ENCODE measurements around the gene RNF123. TPM values are rescaled to one million over a fixed set of nuclear protein-coding genes. Genes with fewer than 3 reads are reported as not detected.

Gene RNF123
- 7.8 TPM for polyA plus RNA-seq (2012; ENCODE audit: low read depth, missing spikeins)

DNA sequence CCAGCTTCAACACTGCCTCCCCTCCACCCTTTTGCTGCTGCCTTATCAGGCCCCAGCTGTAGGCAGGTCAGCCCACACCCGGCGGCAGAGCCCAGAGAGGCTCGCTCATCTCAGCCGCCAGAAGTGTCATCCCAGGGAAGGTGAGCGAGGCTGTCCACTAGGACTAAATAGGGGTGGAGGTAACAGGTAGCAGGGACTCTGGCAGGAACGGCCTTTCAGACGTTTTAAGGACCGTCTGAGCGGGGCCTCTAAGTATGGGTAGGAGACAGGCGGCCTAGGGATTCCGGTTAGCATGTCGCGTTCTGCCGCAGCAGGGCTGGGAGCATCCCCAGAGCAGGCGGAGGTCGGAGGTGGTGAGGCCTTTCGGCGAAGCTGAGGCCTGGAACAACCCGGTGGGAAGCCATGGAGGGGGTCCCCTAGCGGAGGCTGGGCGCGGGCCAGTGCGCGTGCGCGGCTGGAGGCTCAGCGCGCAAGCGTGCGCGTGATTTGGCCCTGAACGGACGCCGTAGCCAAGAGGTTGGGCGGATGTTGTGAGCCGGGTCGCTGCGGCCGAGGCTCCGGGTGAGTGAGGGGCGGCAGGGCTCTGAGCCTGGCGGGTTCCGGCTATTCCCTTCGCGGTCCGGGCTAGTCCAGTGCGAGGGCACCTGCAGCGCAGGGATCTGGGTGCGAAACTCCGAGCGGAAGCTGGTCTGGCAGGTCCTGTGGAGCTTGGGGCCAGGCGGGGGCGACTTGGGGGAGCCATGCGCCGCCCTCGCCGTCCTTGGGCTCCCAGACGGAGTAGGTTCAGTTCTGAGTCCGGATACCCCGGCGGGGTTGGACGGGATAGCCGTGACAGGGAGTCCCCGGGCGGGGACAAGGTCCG lies at the start of gene RNF123, which contains the start of gene MST1:
Gene RNF123, plus strand, starts transcription at position 512 of the 862 bp plus-strand sequence. CDS start 1,609 bp downstream, outside the sequence.
Gene MST1, minus strand, starts transcription at position 429 of the 862 bp plus-strand sequence. CDS start 783 bp downstream, outside the sequence.
- TF ChIP-seq PAX5 (IDR thresholded peaks at IDR 0.05; ENCODE audit: insufficient read depth, low read length, severe bottlenecking), result no peak
- TF ChIP-seq POU2F2 (IDR thresholded peaks at IDR 0.05; ENCODE audit: low read depth, low read length), result 0 out of 2 replicates have a peak, but pooled peaks have one; percentile 47
- no peak for TF ChIP-seq SPI1 (IDR thresholded peaks at IDR 0.05; ENCODE audit: low read depth, low read length)
- TF ChIP-seq POLR2A (IDR thresholded peaks at IDR 0.05; ENCODE audit: low read depth, low read length), result peak; percentile 63
- no peak for TF ChIP-seq POLR2AphosphoS5 (IDR thresholded peaks at IDR 0.05; ENCODE audit: low read depth, low read length)
- TF ChIP-seq TAF1 (IDR thresholded peaks at IDR 0.05; ENCODE audit: low read depth, low read length), result peak; percentile 66; the same call in 1 of the 2 replicates
- DNase-seq (ENCODE audit: insufficient read length, low spot score) (peak; percentile 98), FAIRE-seq (peak; percentile 78)

- no peak for DNase-seq (ENCODE audit: insufficient read length, low spot score)
- no peak for FAIRE-seq
- no peak for TF ChIP-seq POLR2A (IDR thresholded peaks at IDR 0.05; ENCODE audit: low read depth, low read length)
These were observed 48.1 kb upstream of the RNF123 start for GRCh38 chr3:49641292-49641691.

DNA sequence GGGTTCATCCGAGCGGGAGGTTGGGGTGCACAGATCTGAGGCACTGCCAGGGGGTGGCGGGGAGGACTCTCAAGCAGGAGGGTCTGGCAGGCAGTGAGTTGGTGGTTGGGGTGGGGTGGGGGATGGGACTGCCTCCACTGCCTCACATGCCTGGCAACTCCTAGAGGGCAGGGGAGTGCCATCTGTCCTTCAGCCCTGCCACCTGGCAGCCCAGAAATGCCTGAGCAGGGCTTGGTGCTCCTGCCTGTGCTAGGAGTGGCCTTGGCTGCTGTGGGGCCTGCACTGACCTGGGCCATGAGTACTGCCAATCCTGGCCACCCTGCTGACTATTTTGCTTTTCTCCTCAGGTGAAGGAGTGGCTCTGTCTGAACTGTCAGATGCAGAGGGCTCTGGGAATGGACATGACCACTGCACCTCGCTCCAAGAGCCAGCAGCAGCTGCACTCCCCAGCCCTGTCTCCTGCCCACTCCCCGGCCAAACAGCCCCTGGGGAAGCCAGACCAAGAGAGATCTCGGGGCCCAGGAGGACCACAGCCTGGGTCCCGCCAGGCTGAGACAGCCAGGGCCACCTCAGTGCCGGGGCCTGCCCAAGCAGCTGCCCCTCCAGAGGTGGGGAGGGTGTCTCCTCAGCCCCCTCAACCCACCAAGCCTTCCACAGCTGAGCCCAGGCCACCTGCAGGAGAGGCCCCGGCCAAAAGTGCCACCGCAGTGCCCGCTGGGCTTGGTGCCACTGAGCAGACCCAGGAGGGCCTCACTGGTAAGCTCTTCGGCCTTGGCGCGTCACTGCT lies 47.2 kb upstream of the RNF123 start:
- TF ChIP-seq POLR2A (IDR thresholded peaks at IDR 0.05; ENCODE audit: low read depth, low read length) (no peak), SPI1 (IDR thresholded peaks at IDR 0.05; ENCODE audit: low read depth, low read length) (no peak), TAF1 (IDR thresholded peaks at IDR 0.05; ENCODE audit: low read depth, low read length) (no peak), POLR2AphosphoS5 (IDR thresholded peaks at IDR 0.05; ENCODE audit: low read depth, low read length) (no peak), PAX5 (IDR thresholded peaks at IDR 0.05; ENCODE audit: insufficient read depth, low read length, severe bottlenecking) (no peak), POU2F2 (IDR thresholded peaks at IDR 0.05; ENCODE audit: low read depth, low read length) (no peak)
- no peak for FAIRE-seq
- no peak for DNase-seq (ENCODE audit: insufficient read length, low spot score)

DNA sequence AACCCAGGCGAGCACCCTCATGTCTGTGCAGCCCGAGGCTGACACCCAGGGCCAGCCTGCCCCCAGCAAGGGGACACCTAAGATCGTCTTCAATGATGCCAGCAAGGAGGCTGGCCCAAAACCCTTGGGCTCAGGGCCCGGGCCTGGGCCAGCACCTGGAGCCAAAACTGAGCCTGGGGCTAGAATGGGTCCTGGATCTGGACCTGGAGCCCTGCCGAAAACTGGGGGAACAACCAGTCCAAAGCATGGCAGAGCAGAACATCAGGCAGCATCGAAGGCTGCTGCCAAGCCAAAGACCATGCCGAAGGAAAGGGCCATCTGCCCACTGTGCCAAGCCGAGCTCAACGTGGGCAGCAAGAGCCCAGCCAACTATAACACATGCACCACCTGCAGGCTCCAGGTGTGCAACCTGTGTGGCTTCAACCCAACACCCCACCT lies 46.6 kb upstream of the RNF123 start:
- no peak for TF ChIP-seq POU2F2 (IDR thresholded peaks at IDR 0.05; ENCODE audit: low read depth, low read length)
- no peak for TF ChIP-seq TAF1 (IDR thresholded peaks at IDR 0.05; ENCODE audit: low read depth, low read length)
- no peak for TF ChIP-seq POLR2AphosphoS5 (IDR thresholded peaks at IDR 0.05; ENCODE audit: low read depth, low read length)
- no peak for TF ChIP-seq POLR2A (IDR thresholded peaks at IDR 0.05; ENCODE audit: low read depth, low read length)
- TF ChIP-seq SPI1 (IDR thresholded peaks at IDR 0.05; ENCODE audit: low read depth, low read length), result no peak
- no peak for FAIRE-seq
- no peak for DNase-seq (ENCODE audit: insufficient read length, low spot score)

DNA sequence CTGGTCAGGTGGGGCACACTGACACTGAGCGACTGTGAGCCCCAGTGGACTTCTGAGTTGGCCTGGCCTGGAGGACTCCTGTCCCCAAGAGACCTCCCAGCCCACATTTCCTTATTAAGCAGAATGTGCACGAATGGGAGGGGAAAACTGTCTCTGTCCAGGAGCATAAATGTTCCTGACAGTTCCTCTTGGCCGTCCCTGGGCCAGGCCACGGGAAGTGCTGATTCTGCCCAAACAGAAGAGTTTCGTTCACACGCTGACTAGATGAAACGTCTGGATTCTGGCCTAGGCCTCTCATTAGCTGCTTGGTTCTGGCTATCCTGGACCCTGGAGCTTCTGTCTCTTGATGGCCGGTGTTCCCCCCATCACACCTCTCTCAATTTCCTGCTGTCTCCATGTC lies 44.7 kb upstream of the RNF123 start:
- no peak for DNase-seq (ENCODE audit: insufficient read length, low spot score)
- TF ChIP-seq POLR2AphosphoS5 (IDR thresholded peaks at IDR 0.05; ENCODE audit: low read depth, low read length) (no peak), POLR2A (IDR thresholded peaks at IDR 0.05; ENCODE audit: low read depth, low read length) (no peak), SPI1 (IDR thresholded peaks at IDR 0.05; ENCODE audit: low read depth, low read length) (no peak), TAF1 (IDR thresholded peaks at IDR 0.05; ENCODE audit: low read depth, low read length) (no peak), PAX5 (IDR thresholded peaks at IDR 0.05; ENCODE audit: insufficient read depth, low read length, severe bottlenecking) (no peak), POU2F2 (IDR thresholded peaks at IDR 0.05; ENCODE audit: low read depth, low read length) (no peak)
- no peak for FAIRE-seq

- no peak for DNase-seq (ENCODE audit: insufficient read length, low spot score)
- no peak for FAIRE-seq
- TF ChIP-seq PAX5 (IDR thresholded peaks at IDR 0.05; ENCODE audit: insufficient read depth, low read length, severe bottlenecking) (no peak), TAF1 (IDR thresholded peaks at IDR 0.05; ENCODE audit: low read depth, low read length) (no peak), POLR2A (IDR thresholded peaks at IDR 0.05; ENCODE audit: low read depth, low read length) (no peak)
These were observed 43.1 kb upstream of the RNF123 start for GRCh38 chr3:49646236-49646635.

GRCh38 chr3:49647741-49648140 lies 41.6 kb upstream of the RNF123 start:
- TF ChIP-seq PAX5 (IDR thresholded peaks at IDR 0.05; ENCODE audit: insufficient read depth, low read length, severe bottlenecking) (no peak), TAF1 (IDR thresholded peaks at IDR 0.05; ENCODE audit: low read depth, low read length) (no peak), POLR2A (IDR thresholded peaks at IDR 0.05; ENCODE audit: low read depth, low read length) (no peak), SPI1 (IDR thresholded peaks at IDR 0.05; ENCODE audit: low read depth, low read length) (no peak), POLR2AphosphoS5 (IDR thresholded peaks at IDR 0.05; ENCODE audit: low read depth, low read length) (no peak), POU2F2 (IDR thresholded peaks at IDR 0.05; ENCODE audit: low read depth, low read length) (no peak)
- FAIRE-seq (no peak), DNase-seq (ENCODE audit: insufficient read length, low spot score) (no peak)

DNA sequence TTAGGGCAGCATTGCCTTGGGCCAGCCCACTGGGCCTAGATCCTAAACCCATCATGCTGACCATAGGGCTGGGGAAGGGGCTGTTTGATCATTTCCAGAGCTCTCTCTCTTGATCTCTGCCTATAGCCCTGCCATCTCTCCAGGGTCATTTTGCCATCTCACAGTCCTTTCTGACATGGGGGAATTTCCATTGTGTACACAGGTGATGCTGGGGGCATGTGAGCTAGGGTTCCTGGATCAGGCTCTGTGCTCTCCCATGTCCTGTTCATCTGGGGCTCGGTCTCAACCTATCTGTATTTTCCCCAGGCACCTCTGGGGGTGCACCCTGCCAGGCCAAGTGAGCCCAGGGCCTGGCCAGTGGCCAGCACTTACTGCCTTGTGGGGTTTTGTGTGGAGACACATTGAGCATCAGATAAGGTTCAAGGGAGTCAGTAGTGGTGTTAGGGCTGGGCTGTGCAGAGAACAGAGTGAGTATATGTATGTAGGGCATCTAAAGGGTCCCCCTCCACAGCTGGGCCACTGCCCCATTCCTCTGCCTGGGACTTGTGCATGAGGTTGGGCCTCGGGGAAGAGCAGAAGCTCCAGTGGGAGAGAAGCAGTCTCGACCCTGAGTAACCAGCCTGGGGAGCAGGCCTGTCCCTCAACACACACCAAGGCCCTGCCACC lies 40.9 kb upstream of the RNF123 start:
- TF ChIP-seq SPI1 (IDR thresholded peaks at IDR 0.05; ENCODE audit: low read depth, low read length) (no peak), POU2F2 (IDR thresholded peaks at IDR 0.05; ENCODE audit: low read depth, low read length) (no peak), POLR2AphosphoS5 (IDR thresholded peaks at IDR 0.05; ENCODE audit: low read depth, low read length) (no peak), PAX5 (IDR thresholded peaks at IDR 0.05; ENCODE audit: insufficient read depth, low read length, severe bottlenecking) (no peak)
- FAIRE-seq (no peak), DNase-seq (ENCODE audit: insufficient read length, low spot score) (no peak)

DNA sequence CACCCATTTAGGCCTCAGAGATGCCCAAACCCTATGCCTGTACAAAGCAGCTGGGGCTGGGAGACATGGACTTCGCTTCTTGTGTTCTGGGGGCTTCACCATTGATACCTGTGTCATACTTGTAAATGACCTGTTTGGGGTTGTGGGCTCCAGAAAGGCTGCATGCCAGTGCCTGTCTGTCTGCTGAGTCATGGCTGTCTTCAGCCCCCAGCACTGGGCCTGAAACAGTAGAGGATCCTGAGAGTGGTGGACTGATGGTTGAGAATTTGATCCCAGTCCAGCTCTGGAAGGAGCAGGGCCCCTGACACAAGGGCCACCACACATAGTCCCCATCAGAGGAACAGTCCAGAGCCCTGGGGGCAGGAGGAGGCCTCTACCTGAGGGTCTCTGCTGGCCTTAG lies 39.8 kb upstream of the RNF123 start:
- FAIRE-seq (no peak), DNase-seq (ENCODE audit: insufficient read length, low spot score) (no peak)
- no peak for TF ChIP-seq SPI1 (IDR thresholded peaks at IDR 0.05; ENCODE audit: low read depth, low read length)
- TF ChIP-seq TAF1 (IDR thresholded peaks at IDR 0.05; ENCODE audit: low read depth, low read length), result no peak
- no peak for TF ChIP-seq POLR2AphosphoS5 (IDR thresholded peaks at IDR 0.05; ENCODE audit: low read depth, low read length)
- TF ChIP-seq POLR2A (IDR thresholded peaks at IDR 0.05; ENCODE audit: low read depth, low read length), result no peak
- TF ChIP-seq PAX5 (IDR thresholded peaks at IDR 0.05; ENCODE audit: insufficient read depth, low read length, severe bottlenecking), result no peak
- TF ChIP-seq POU2F2 (IDR thresholded peaks at IDR 0.05; ENCODE audit: low read depth, low read length), result no peak
